Measurements from ENCODE around the gene DHRS12. TPM values are rescaled to one million over a fixed set of nuclear protein-coding genes. Genes with fewer than 3 reads are reported as not detected.
A peak's percentile ranks its signal among the peaks of the same experiment; 100 is the strongest.

Gene DHRS12
- total and polyA plus RNA-seq, 8 donors: 11.7 to 20.2 (median 14.9) TPM

GRCh38 chr13:51733374-51734298 lies 70.3 kb downstream of the DHRS12 start:
- Histone ChIP-seq H3K27me3 (no peaks in the 10 kb centered on the region), H3K27ac (peak overlapping the region in 1 of 2 donors; percentile 42), H3K9me3 (no peaks in the 10 kb centered on the region), H3K36me3 (peaks cover 0 to 6% of the 10 kb centered on the region in 2 donors), H3K4me3 (no peak overlapping the region), H3K4me1 (peaks cover 4 to 8% of the 10 kb centered on the region in 2 donors)
- DNase-seq: no peak
- intact Hi-C loops (cut with DNase I): no loop called here
- peak; percentile 52 for ATAC-seq
- no peak for TF ChIP-seq CTCF (IDR thresholded peaks at IDR 0.05)

GRCh38 chr13:51731759-51732158 lies 72.2 kb downstream of the DHRS12 start:
- Histone ChIP-seq H3K27me3 (no peaks in the 10 kb centered on the region), H3K36me3 (peaks cover 0 to 9% of the 10 kb centered on the region in 2 donors), H3K4me1 (peaks cover 4 to 8% of the 10 kb centered on the region in 2 donors), H3K9me3 (no peaks in the 10 kb centered on the region), H3K27ac (no peak overlapping the region), H3K4me3 (no peak overlapping the region)
- peak in 1 of 2 donors; percentile 33 for TF ChIP-seq CTCF (IDR thresholded peaks at IDR 0.05)
- DNase-seq (peak in 2 of 4 donors; percentile 40 to 51), ATAC-seq (no peak)
- intact Hi-C loops (cut with DNase I): no loop called here

- ATAC-seq (no peak), DNase-seq (no peak)
- no peak overlapping the region for H3K27ac ChIP-seq
- no peak overlapping the region for H3K4me3 ChIP-seq
- H3K36me3 ChIP-seq: peaks cover 0 to 13% of the 10 kb centered on the region in 2 donors
- H3K9me3 ChIP-seq: no peaks in the 10 kb centered on the region
- no peak for TF ChIP-seq CTCF (IDR thresholded peaks at IDR 0.05)
- H3K4me1 ChIP-seq: peaks cover 4 to 8% of the 10 kb centered on the region in 2 donors
- intact Hi-C loops (cut with DNase I): no loop called here
- H3K27me3 ChIP-seq: no peaks in the 10 kb centered on the region
These were observed 73.0 kb downstream of the DHRS12 start for GRCh38 chr13:51730927-51731326.

- no peak for TF ChIP-seq CTCF (IDR thresholded peaks at IDR 0.05)
- Histone ChIP-seq H3K36me3 (peaks cover 0 to 13% of the 10 kb centered on the region in 2 donors), H3K27ac (peak overlapping the region; percentile 42 to 63), H3K27me3 (no peaks in the 10 kb centered on the region), H3K4me3 (no peak overlapping the region), H3K4me1 (peaks cover 4 to 8% of the 10 kb centered on the region in 2 donors), H3K9me3 (no peaks in the 10 kb centered on the region)
- DNase-seq (peak in 1 of 4 donors; percentile 64), ATAC-seq (peak; percentile 65)
- intact Hi-C loops (cut with DNase I): no loop called here
These were observed 74.0 kb downstream of the DHRS12 start for GRCh38 chr13:51729866-51730553.

- Histone ChIP-seq H3K4me1 (peaks cover 4 to 8% of the 10 kb centered on the region in 2 donors), H3K27me3 (no peaks in the 10 kb centered on the region), H3K4me3 (no peak overlapping the region), H3K27ac (no peak overlapping the region), H3K36me3 (peaks cover 0 to 11% of the 10 kb centered on the region in 2 donors), H3K9me3 (no peaks in the 10 kb centered on the region)
- TF ChIP-seq CTCF (IDR thresholded peaks at IDR 0.05): no peak
- ATAC-seq (no peak), DNase-seq (no peak)
- intact Hi-C loops (cut with DNase I): no loop called here
These were observed 75.0 kb downstream of the DHRS12 start for GRCh38 chr13:51728972-51729371.
